Measurements from ENCODE around the gene UTF1.

UTF1 gene

GRCh38 chr10:133196936-133197758 is 32.9 kb upstream of the UTF1 start:
- no peak for DNase-seq

GRCh38 chr10:133197786-133198185 is 32.2 kb upstream of the UTF1 start:
- DNase-seq, result no peak

- no peak for DNase-seq
Observed at GRCh38 chr10:133198206-133198605, 31.8 kb upstream of the UTF1 start.

- DNase-seq, result no peak
Observed at GRCh38 chr10:133198621-133199487, 31.2 kb upstream of the UTF1 start.

GRCh38 chr10:133199488-133199885 is 30.5 kb upstream of the UTF1 start:
- DNase-seq, result no peak

- DNase-seq, result no peak
Observed at GRCh38 chr10:133199992-133200611, 29.9 kb upstream of the UTF1 start.

GRCh38 chr10:133200621-133201031 is 29.4 kb upstream of the UTF1 start:
- no peak for DNase-seq

- DNase-seq, result no peak
Observed at GRCh38 chr10:133201151-133201947, 28.7 kb upstream of the UTF1 start.

GRCh38 chr10:133201948-133202725 is 27.9 kb upstream of the UTF1 start:
- DNase-seq, result no peak

- DNase-seq, result no peak
Observed at GRCh38 chr10:133202778-133203651, 27.0 kb upstream of the UTF1 start.

GRCh38 chr10:133203652-133204195 is 26.3 kb upstream of the UTF1 start:
- DNase-seq, result no peak

- no peak for DNase-seq
Observed at GRCh38 chr10:133204226-133205015, 25.6 kb upstream of the UTF1 start.

- DNase-seq, result no peak
Observed at GRCh38 chr10:133205146-133205545, 24.9 kb upstream of the UTF1 start.

GRCh38 chr10:133206356-133207040 is 23.5 kb upstream of the UTF1 start:
- no peak for DNase-seq

- no peak for DNase-seq
Observed at GRCh38 chr10:133207041-133207600, 22.9 kb upstream of the UTF1 start.

GRCh38 chr10:133207627-133208026 is 22.4 kb upstream of the UTF1 start:
- DNase-seq, result no peak

- DNase-seq, result no peak
Observed at GRCh38 chr10:133208466-133208865, 21.6 kb upstream of the UTF1 start.

GRCh38 chr10:133209117-133209516 is 20.9 kb upstream of the UTF1 start:
- no peak for DNase-seq

- DNase-seq, result no peak
Observed at GRCh38 chr10:133209641-133210040, 20.4 kb upstream of the UTF1 start.
